T-helper 1 cell treated with Interleukin-12 subunit alpha and Interleukin-12 subunit beta and Interleukin-4 antibody, amounts not matched to agents 30 ng/mL and 1 ng/mL, for 36 hours (primary cell): ENCODE measurements around the gene FAM200B. TPM values are rescaled to one million over a fixed set of nuclear protein-coding genes. Genes with fewer than 3 reads are reported as not detected.

Source experiments
- intact Hi-C: fragments of 100-400 bp; cut with micrococcal nuclease; formaldehyde crosslinking; loops from one replicate; pipeline ENCODE4 v1.15.1; 2024
- total RNA-seq: library from RNA; stranded (reverse); gene quantifications from 2 replicates; pipeline ENCODE4 v1.2.3, GENCODE V29; 2022

FAM200B gene
- total RNA-seq, 1 donor from 2014 or later: 11.3 TPM

DNA sequence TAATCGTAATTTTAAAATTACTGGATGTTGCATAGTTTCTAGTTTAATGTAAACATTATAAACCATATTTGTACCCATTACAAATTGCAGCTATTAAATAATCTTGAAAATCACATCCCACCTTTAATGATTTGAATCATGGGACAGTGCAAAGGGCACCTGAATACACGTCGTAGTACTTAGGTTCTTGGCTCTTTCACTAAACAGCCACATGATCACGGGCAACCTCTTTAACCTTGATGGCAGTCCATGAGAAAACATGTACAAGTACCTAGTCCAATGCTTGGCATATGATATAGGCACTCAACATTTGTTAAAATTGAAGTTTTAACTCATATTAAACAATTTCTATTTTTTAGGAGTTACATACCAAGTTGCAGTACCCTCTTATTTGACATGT, 14.6 kb upstream of the FAM200B start:
- intact Hi-C loops: no loop called here

GRCh38 chr4:15668566-15669435, 12.8 kb upstream of the FAM200B start:
- intact Hi-C loops: no loop called here

GRCh38 chr4:15670576-15670975, 11.1 kb upstream of the FAM200B start:
- intact Hi-C loops: no loop called here

GRCh38 chr4:15672101-15672500, 9.5 kb upstream of the FAM200B start:
- intact Hi-C loops: no loop called here

- intact Hi-C loops: no loop called here
Measured at GRCh38 chr4:15673337-15673736, 8.3 kb upstream of the FAM200B start.

DNA sequence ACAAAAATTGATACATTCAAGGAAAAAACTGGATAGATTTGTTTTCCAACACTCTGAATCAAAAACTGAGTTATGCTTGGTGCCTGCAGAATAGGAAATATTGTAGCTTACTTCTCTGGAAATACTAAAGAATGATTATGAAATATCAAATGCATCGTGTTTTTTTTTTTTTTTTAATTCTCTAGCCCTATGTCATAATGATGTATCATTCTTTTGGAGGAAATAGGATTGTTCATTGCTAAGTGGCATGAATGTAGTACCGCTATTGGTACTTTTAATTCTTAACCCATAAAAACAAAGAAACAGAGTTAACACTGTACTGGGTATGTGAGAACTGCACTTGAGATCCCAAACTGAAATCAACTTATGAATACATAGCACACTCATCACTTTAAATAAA, 7.6 kb upstream of the FAM200B start:
- intact Hi-C loops: no loop called here

GRCh38 chr4:15674926-15675325, 6.7 kb upstream of the FAM200B start:
- intact Hi-C loops: no loop called here

GRCh38 chr4:15675356-15675755, 6.3 kb upstream of the FAM200B start:
- intact Hi-C loops: no loop called here

GRCh38 chr4:15676039-15676438, 5.6 kb upstream of the FAM200B start:
- intact Hi-C loops: no loop called here

- intact Hi-C loops: no loop called here
Measured at GRCh38 chr4:15676899-15677298, 4.7 kb upstream of the FAM200B start.

DNA sequence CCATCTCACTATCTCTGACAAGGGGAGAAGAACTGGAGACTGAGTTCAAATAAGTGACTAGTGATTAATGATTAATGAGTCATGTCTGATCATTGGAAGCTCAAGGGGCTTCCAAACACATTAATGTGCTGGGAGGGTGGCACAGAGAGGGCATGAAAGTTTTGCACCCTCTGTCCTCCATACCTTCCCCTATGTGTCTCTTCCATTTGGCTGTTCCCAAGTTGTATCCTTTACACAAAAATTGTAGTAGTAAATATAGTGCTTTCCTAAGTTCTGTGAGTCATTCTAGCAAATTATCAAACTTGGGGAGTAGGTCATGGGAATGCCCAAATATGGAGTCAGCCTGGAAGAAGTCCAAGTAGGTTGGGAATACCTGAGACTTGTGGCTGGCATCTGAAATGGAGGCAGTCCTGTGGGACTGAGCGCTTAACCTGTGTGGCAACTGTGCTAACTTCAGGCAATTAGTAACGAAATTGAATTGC, 4.1 kb upstream of the FAM200B start:
- intact Hi-C loops: no loop called here

DNA sequence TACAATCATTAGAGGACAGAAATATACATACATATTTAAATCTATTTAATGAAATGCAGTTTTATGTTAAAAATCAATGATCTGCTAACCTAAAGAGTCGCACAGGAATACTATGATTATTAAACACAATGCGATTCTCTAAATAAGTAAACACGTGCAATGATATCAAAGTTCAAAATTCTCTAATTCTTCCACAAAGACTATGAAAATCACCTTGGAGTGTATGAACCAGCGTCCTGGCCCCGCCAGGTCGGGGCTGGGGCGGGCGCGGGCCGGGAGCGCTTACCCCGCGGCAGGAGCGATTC, 608 bp upstream of the FAM200B start:
- intact Hi-C loops: loop anchor here (1.0 to 5.0 kb wide), 9 partner anchors 26 to 1896 kb away; partner anchors contain the start of genes CPEB2, FBXL5 and LAP3

DNA sequence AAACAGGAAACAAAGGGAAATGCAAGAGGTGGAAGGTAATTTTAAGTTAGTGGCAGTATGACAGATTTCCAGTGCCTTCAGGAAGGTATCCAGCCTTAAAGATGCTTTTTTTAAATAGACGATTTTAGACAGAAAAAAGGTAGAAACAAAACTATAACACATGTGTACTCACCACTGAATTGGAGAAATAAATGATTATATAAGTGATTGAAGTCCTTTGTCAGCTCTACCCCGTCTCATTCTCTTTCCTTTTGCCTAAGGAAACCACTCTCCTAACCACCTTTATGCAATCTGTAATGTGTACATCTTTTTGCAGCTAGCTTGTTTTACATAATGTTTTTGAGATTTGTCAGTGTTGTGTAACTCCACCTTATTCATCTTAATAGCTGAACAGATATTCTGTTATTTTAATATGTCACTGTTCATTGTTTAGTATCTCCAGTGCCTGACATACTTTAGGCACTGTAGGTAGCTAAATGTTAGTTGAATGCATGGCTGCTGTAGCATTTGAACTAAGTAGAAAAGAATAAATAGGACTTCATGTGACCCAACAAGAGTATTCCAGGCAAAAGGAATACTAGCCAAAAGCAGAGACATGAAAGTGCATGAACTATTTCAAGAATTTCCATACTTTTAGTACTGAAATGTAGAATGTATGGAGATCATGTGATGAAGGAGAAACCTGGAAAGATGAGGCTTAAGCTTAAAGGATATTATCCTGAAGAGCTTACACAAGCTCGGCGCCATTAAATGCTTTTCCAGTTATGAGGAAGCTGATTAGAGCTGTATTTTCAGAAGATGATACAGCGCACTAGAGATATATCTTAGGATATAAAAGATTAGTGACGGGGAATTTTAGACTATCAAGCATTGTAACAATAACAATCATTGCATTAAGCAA, 865 bp downstream of the FAM200B start:
- intact Hi-C loops: loop anchor here (1.0 to 5.0 kb wide), 4 partner anchors 20 to 1655 kb away; partner anchors contain the start of genes BST1 and TAPT1

DNA sequence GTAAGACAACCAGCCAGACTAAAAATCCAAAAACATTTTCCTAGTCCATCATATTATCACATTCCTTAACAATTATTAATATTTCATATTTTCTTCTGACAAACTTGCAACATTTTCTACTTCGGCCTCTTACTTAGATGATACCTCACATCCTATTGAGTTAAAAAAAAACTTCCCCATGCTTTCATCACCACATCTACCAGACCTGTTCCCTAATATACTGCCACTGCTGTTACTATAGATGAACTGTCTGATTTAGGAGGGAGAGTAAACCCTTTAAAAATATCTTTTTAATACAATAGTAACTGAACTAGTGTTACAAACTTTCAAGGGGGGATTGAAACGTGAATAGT, 1.5 kb downstream of the FAM200B start:
- intact Hi-C loops: loop anchor here (2.0 to 5.0 kb wide), 3 partner anchors 20 to 1654 kb away; partner anchors contain the start of genes BST1 and TAPT1

- intact Hi-C loops: loop anchor here (5.0 kb wide), 1 partner anchor 1653 kb away; no protein-coding TSS in a partner anchor
Measured at GRCh38 chr4:15684498-15684897, 2.9 kb downstream of the FAM200B start.

GRCh38 chr4:15688051-15688450, 6.4 kb downstream of the FAM200B start:
- intact Hi-C loops: no loop called here

DNA sequence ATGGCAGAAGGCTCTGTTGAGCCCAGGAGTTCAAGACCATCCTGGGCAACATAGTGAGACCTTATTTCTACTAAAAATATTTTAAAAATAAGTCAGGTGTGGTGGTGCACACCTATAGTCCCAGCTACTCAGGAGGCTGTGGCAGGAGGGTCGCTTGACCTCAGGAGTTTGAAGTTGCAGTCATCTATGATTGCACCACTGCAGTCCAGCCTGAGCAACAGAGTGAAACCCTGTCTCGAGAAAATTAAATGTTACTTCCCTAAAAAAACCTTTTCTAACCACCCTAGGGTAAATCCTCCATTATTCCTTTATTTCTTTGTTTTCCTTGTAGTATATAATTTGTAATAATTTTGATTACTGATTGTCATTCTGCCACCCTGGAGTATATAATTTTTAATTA, 7.9 kb downstream of the FAM200B start:
- intact Hi-C loops: no loop called here

DNA sequence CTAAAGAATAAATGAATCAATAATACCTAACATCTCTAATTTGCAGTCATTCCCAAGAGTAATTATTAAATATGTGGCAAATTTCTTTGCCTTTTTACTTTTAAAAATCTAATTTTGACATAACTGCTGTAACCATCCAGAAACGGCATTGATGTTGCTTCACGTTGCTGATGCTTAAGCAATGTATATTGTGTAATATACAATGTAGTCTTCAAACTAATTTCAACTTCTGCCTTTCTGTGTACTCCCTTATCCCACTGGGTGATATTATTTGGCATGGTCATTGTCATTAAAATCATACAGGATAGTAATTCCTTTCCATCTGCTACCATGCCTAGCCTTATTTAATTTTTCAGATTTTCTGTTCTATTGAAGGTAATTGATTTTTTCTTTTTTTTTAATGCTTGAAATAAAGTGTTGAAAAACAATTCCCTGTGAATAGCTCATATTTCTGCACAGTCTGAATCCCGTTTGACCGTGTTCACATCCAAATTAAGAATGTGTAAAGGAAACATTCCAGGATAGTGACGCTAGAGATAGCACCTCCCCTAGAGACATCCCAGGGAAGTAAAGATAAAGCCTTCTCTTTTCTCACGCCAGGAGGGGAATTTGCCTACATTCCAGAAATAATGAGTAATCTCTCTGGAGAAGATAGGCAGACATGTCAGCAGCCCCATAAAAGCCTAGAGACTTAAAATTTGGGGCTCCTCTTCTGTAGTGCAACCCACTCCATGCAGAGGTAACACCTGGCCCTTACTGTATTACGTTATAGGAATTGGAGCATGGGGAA, 8.6 kb downstream of the FAM200B start:
- intact Hi-C loops: no loop called here

- intact Hi-C loops: no loop called here
Measured at GRCh38 chr4:15691346-15692135, 9.9 kb downstream of the FAM200B start.

DNA sequence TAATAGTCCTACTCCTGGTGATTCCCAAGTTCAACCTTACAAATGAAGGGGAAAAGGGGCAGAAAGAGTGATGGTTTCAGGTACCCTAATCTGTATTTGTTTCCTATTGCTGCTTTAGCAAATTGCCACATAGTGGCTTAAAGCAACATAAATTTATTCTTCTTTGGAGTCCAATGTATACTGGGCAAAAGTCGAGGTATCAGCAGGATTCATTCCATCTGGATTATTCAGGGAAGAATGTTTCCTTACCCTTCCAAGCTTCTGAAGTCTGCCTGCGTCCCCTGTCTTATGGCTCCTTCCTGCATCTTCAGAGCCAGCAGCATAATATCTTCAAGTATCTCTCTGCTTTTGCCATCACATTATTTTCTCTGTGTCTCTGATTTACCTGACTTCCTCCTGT, 11.0 kb downstream of the FAM200B start:
- intact Hi-C loops: no loop called here
